Keratinocyte (primary cell): ENCODE results near the gene CRYGD.

Source experiments
- CTCF ChIP-seq, 3 experiments: IDR thresholded peaks in 1 of 3; conservative IDR thresholded peaks in 1 of 3; optimal IDR thresholded peaks in 1 of 3; 2 replicates in 2 of 3; 3 replicates in 1 of 3; pipeline versions ENCODE3 to v1.5.1; 2011; ENCODE audit warnings: low read length in 3 of 3, mild to moderate bottlenecking in 3 of 3, moderate library complexity in 2 of 3, control low read depth in 1 of 3, inconsistent platforms in 1 of 3; ENCODE audit not compliant: insufficient read depth in 2 of 3; ENCODE audit errors: extremely low read depth in 1 of 3
- EZH2 ChIP-seq: IDR thresholded peaks from one replicate; pipeline ENCODE4 v1.6.1; 2012; ENCODE audit warnings: inconsistent platforms, mild to moderate bottlenecking, low read length, moderate library complexity

DNA sequence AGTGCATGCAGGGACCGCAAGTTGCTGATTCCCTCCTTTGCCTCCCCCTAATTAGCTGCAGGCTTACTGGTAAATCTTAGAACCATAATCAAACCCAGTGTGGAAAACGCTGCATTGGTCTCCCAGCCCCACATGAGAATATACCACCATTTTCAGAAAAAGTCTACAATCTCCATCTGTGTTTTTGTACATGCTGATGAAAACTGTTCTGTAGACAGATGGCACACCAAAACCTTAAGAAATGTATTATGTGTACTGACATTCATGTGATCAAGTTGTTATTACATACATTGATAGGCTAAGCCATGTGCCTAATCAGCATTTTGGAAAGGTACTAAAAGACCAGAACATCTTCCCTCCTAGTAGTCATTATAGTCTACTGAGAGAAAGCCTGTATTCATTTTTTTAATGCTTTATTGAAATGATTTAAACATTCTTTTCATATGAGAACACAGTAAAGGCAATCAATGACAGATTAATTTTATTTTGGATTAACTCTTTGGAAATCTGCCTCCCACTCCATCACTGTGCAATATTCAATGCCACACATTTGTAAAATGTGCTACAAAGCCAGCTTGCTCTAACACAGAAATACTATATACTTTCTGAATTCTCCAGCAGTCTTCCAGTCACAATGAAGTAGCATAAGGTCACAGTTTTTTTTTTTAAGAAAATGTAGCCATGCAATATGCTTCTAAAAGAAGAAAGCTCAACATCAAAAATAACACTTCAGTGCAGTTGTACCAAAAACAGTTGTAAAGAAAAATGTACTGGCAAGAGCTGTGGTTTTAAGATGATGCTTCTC lies 40.8 kb upstream of the CRYGD start:
- no peak for TF ChIP-seq EZH2
- no peak for TF ChIP-seq CTCF (optimal IDR thresholded peaks at IDR 0.05 in 1 of 3, IDR thresholded peaks at IDR 0.05 in 1 of 3, conservative IDR thresholded peaks at IDR 0.05 in 1 of 3; ENCODE audit: extremely low read depth in 1 of 3, insufficient read depth in 2 of 3, low read length in 3 of 3)
